HCT116 (cell line): ENCODE data around the gene TGM6.

Experiments
- CBX3 ChIP-seq: IDR thresholded peaks from 2 replicates; pipeline ENCODE4 v1.6.1; 2012; ENCODE audit warnings: low read depth
- CEBPB ChIP-seq: IDR thresholded peaks from 2 replicates; pipeline ENCODE4 v1.6.1; 2012; ENCODE audit warnings: low read depth
- ELF1 ChIP-seq: IDR thresholded peaks from 2 replicates; pipeline ENCODE4 v1.6.1; 2012; ENCODE audit warnings: low read depth, borderline replicate concordance
- EZH2 ChIP-seq: fragments of 200-600 bp; sonication (generic); IDR thresholded peaks from 2 replicates; pipeline ENCODE4 v1.6.1; 2017; ENCODE audit warnings: antibody characterized with exemption, mixed run types
- EZH2phosphoT487 ChIP-seq: fragments of 200-600 bp; IDR thresholded peaks from 2 replicates; pipeline ENCODE4 v1.6.1; 2018; ENCODE audit warnings: antibody characterized with exemption, borderline replicate concordance
- FOSL1 ChIP-seq: IDR thresholded peaks from 2 replicates; pipeline ENCODE4 v1.6.1; 2012; ENCODE audit warnings: low read depth
- JUND ChIP-seq: IDR thresholded peaks from 2 replicates; pipeline ENCODE4 v1.6.1; 2012
- POLR2A ChIP-seq: IDR thresholded peaks from 2 replicates; pipeline ENCODE4 v1.7.0; 2011; ENCODE audit warnings: borderline replicate concordance; ENCODE audit not compliant: insufficient read depth, insufficient read length; ENCODE audit errors: extremely low read depth
- POLR2AphosphoS5 ChIP-seq: IDR thresholded peaks from 2 replicates; pipeline ENCODE4 v1.6.1; 2011; ENCODE audit warnings: mild to moderate bottlenecking, low read depth, low read length, moderate library complexity
- SRF ChIP-seq: IDR thresholded peaks from 2 replicates; pipeline ENCODE4 v1.6.1; 2012; ENCODE audit warnings: low read depth
- TF ChIP-seq, protein P1 (sequence below), 3 experiments: fragments of 200-600 bp in 1 of 3; sonication (generic) in 1 of 3; IDR thresholded peaks in 2 of 3; conservative IDR thresholded peaks in 1 of 3; 2 replicates each; pipeline ENCODE4 v1.5.1; 2012 to 2017; ENCODE audit warnings: low read depth in 2 of 3, low read length in 2 of 3, antibody characterized with exemption in 1 of 3, borderline replicate concordance in 1 of 3, control low read depth in 1 of 3, mild to moderate bottlenecking in 1 of 3, mixed read lengths in 1 of 3, mixed run types in 1 of 3, moderate library complexity in 1 of 3; ENCODE audit not compliant: insufficient read depth in 1 of 3
- TF ChIP-seq, protein P2 (sequence below): IDR thresholded peaks from 2 replicates; pipeline ENCODE4 v1.6.1; 2012
- TF ChIP-seq, protein P3 (sequence below): IDR thresholded peaks from 2 replicates; pipeline ENCODE4 v1.6.1; 2012
- TF ChIP-seq, protein P4 (sequence below): IDR thresholded peaks from 2 replicates; pipeline ENCODE4 v1.6.1; 2011; ENCODE audit warnings: mild to moderate bottlenecking, low read length, moderate library complexity; ENCODE audit not compliant: insufficient replicate concordance; ENCODE audit errors: extremely low read depth

DNA sequence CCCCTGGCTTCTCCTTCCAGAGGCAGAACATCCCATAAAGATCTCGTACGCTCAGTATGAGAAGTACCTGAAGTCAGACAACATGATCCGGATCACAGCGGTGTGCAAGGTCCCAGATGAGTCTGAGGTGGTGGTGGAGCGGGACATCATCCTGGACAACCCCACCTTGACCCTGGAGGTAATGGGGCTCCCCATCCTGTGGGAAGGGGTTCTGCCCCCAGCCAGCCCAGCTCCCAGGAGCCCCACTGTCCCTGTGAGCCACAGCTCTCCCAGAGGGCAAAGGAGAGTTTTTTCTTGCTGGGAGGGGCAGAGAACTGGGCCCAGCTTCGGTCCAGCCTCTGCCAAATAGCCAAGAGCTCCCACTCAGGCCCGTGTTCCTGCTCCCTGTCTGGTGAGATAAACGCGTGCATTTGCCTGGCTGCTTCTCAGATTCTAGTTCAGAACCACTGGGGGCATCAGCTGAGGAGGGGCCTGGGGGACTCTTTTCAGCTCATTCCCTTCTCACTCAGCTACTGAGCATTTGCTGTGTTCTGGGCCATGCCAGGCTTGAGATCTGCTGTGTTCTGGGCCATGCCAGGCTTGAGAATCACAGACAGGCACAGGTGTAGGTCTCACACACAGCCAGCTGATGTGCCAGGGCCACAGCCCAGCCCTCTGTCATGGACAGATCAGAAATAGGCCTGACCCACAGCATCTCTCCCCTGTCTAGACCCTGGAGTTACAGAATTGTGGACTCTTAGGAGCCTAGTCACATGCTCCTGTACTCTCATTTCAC, 45.4 kb upstream of the TGM6 start:
- TF ChIP-seq, protein P1, sequence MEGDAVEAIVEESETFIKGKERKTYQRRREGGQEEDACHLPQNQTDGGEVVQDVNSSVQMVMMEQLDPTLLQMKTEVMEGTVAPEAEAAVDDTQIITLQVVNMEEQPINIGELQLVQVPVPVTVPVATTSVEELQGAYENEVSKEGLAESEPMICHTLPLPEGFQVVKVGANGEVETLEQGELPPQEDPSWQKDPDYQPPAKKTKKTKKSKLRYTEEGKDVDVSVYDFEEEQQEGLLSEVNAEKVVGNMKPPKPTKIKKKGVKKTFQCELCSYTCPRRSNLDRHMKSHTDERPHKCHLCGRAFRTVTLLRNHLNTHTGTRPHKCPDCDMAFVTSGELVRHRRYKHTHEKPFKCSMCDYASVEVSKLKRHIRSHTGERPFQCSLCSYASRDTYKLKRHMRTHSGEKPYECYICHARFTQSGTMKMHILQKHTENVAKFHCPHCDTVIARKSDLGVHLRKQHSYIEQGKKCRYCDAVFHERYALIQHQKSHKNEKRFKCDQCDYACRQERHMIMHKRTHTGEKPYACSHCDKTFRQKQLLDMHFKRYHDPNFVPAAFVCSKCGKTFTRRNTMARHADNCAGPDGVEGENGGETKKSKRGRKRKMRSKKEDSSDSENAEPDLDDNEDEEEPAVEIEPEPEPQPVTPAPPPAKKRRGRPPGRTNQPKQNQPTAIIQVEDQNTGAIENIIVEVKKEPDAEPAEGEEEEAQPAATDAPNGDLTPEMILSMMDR (IDR thresholded peaks at IDR 0.05 in 2 of 3, conservative IDR thresholded peaks at IDR 0.05 in 1 of 3; ENCODE audit: borderline replicate concordance in 1 of 3, insufficient read depth in 1 of 3, low read depth in 2 of 3, low read length in 2 of 3) = no peak
- TF ChIP-seq POLR2A (no peak), JUND (no peak), SRF (no peak), POLR2AphosphoS5 (no peak), CBX3 (no peak), CEBPB (no peak), FOSL1 (no peak), ELF1 (no peak), EZH2 (no peak), EZH2phosphoT487 (no peak)
- TF ChIP-seq, protein P2, sequence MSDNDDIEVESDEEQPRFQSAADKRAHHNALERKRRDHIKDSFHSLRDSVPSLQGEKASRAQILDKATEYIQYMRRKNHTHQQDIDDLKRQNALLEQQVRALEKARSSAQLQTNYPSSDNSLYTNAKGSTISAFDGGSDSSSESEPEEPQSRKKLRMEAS = no peak
- TF ChIP-seq, protein P3, sequence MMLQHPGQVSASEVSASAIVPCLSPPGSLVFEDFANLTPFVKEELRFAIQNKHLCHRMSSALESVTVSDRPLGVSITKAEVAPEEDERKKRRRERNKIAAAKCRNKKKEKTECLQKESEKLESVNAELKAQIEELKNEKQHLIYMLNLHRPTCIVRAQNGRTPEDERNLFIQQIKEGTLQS = no peak
- TF ChIP-seq, protein P4, sequence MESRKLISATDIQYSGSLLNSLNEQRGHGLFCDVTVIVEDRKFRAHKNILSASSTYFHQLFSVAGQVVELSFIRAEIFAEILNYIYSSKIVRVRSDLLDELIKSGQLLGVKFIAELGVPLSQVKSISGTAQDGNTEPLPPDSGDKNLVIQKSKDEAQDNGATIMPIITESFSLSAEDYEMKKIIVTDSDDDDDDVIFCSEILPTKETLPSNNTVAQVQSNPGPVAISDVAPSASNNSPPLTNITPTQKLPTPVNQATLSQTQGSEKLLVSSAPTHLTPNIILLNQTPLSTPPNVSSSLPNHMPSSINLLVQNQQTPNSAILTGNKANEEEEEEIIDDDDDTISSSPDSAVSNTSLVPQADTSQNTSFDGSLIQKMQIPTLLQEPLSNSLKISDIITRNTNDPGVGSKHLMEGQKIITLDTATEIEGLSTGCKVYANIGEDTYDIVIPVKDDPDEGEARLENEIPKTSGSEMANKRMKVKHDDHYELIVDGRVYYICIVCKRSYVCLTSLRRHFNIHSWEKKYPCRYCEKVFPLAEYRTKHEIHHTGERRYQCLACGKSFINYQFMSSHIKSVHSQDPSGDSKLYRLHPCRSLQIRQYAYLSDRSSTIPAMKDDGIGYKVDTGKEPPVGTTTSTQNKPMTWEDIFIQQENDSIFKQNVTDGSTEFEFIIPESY = no peak
